GM19240 (cell line): ENCODE data around the gene EP300.
"Not testable (repeated sequence)": the region's sequence is repeated elsewhere in the genome, so short reads cannot be mapped to it uniquely, and the experiment has no call there.

Source experiments
- DNase-seq: peaks from one replicate; pipeline ENCODE4 v3.0.0; 2011; ENCODE audit warnings: low spot score; ENCODE audit not compliant: insufficient read length

EP300 gene

DNA sequence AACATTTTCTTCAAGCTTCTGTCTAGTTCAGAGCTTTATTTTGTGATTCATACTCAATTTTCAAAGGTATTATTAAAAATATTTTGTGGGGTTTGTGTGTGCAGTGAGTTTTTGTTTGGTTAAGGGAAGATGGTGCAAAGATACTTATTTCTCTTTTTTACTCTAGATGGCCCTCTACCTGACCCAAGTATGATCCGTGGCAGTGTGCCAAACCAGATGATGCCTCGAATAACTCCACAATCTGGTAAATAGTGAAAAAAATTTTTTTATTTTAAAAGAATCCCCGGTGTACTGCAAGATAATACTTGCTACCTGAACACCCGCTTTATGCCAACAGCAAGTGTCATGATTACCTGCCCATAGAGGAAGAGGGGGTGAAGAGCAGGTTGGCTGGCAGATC, 54.2 kb downstream of the EP300 start:
- DNase-seq: no peak

DNA sequence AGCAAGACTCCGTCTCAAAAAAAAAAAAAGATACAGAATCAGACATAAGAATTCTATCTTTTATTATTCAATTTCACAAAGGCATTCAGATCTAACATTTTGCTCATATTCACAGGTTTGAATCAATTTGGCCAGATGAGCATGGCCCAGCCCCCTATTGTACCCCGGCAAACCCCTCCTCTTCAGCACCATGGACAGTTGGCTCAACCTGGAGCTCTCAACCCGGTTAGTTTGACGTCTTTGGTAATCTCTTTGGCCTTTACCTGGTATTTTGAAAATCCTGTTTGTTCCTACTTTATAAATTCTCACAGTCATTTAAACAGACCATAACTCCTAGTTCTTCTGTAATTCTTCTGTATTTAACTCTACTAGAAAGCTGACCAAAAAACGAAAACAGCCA, 55.3 kb downstream of the EP300 start:
- DNase-seq: no peak

DNA sequence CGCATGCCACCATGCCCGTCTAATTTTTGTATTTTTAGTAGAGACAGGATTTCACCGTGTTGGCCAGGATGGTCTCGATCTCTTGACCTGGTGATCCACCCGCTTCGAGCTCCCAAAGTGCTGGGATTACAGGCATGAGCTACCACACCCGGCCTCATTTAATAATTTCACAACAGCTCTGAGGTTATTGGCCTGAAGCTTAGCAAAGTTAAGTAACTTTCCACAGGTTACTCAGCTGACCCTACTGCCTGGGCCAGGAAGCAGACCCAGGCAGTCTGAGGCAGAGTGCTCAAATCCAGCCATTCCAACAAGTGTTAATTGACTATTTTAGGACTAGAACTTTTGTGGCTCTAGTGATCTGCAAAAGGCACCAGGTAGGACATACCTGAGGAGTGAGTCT, 60.5 kb downstream of the EP300 start:
- DNase-seq: no peak

DNA sequence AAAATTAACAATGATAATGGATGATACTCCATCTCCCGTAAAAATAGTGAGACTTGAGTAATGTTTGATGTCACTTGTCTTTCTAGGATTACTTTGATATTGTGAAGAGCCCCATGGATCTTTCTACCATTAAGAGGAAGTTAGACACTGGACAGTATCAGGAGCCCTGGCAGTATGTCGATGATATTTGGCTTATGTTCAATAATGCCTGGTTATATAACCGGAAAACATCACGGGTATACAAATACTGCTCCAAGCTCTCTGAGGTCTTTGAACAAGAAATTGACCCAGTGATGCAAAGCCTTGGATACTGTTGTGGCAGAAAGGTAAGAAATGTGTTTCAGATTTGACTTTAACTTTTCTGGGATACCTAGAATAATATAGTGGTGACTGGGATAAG, 64.7 kb downstream of the EP300 start:
- no peak for DNase-seq

DNA sequence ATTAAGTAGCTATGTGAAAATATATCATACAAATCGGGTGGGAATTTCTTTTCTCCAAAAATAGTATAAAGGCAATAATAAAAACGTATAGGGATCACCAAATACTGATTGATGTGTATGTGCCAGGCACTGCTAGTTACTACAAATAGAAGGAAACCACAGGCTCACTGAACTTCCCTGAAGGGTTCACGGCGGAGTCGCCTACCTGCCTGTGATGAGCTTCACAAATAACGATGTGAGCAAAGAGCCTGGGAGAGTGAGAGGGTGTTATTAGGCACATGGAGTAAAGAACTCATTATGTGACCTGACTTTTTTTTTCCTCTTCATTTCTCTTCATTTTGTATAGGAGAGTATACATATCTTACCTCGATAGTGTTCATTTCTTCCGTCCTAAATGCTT, 76.8 kb downstream of the EP300 start:
- no peak for DNase-seq

DNA sequence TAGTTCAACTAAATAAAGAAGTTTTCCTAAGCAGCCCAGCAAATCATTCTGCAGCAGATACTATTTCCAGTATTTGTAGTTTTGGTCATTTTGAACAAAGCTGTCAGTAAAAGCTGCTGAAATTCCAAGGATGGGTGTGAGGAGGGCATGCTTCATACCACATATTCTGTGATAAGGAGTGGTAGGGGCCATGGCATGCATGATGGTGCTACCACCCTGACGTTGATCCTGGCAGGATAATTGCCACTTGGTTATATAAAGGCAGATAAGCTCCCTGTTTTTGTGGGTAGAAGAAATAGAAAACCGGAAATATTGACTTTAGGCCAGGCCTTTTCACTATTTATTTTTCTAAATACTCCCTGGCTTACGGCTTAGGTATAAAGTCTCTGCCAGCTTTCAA, 79.6 kb downstream of the EP300 start:
- no peak for DNase-seq

DNA sequence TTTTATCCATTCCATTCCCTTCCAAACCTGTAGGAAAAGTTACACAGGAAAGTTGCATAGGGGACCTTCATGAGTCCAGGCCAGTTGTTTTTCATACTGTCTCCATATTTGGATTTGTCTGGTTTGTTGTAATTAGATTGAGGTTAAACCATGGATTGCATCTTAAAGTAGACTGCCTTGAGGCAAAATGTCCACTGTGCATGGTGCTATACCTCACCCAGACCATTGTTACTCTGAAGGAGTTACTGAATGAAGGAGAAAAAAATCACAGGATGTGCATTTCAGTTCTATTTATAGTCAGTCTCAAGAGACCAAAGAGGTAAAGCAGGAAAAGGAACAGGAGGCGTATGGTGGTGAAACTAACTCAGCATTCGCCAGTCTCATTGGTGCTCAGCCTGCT, 83.2 kb downstream of the EP300 start:
- DNase-seq: no peak

DNA sequence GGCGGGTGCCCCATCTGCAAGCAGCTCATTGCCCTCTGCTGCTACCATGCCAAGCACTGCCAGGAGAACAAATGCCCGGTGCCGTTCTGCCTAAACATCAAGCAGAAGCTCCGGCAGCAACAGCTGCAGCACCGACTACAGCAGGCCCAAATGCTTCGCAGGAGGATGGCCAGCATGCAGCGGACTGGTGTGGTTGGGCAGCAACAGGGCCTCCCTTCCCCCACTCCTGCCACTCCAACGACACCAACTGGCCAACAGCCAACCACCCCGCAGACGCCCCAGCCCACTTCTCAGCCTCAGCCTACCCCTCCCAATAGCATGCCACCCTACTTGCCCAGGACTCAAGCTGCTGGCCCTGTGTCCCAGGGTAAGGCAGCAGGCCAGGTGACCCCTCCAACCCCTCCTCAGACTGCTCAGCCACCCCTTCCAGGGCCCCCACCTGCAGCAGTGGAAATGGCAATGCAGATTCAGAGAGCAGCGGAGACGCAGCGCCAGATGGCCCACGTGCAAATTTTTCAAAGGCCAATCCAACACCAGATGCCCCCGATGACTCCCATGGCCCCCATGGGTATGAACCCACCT, 84.7 kb downstream of the EP300 start:
- no peak for DNase-seq

DNA sequence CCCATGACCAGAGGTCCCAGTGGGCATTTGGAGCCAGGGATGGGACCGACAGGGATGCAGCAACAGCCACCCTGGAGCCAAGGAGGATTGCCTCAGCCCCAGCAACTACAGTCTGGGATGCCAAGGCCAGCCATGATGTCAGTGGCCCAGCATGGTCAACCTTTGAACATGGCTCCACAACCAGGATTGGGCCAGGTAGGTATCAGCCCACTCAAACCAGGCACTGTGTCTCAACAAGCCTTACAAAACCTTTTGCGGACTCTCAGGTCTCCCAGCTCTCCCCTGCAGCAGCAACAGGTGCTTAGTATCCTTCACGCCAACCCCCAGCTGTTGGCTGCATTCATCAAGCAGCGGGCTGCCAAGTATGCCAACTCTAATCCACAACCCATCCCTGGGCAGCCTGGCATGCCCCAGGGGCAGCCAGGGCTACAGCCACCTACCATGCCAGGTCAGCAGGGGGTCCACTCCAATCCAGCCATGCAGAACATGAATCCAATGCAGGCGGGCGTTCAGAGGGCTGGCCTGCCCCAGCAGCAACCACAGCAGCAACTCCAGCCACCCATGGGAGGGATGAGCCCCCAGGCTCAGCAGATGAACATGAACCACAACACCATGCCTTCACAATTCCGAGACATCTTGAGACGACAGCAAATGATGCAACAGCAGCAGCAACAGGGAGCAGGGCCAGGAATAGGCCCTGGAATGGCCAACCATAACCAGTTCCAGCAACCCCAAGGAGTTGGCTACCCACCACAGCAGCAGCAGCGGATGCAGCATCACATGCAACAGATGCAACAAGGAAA, 85.4 kb downstream of the EP300 start:
- no peak for DNase-seq

DNA sequence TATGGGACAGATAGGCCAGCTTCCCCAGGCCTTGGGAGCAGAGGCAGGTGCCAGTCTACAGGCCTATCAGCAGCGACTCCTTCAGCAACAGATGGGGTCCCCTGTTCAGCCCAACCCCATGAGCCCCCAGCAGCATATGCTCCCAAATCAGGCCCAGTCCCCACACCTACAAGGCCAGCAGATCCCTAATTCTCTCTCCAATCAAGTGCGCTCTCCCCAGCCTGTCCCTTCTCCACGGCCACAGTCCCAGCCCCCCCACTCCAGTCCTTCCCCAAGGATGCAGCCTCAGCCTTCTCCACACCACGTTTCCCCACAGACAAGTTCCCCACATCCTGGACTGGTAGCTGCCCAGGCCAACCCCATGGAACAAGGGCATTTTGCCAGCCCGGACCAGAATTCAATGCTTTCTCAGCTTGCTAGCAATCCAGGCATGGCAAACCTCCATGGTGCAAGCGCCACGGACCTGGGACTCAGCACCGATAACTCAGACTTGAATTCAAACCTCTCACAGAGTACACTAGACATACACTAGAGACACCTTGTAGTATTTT, 86.1 kb downstream of the EP300 start:
- DNase-seq: no peak

DNA sequence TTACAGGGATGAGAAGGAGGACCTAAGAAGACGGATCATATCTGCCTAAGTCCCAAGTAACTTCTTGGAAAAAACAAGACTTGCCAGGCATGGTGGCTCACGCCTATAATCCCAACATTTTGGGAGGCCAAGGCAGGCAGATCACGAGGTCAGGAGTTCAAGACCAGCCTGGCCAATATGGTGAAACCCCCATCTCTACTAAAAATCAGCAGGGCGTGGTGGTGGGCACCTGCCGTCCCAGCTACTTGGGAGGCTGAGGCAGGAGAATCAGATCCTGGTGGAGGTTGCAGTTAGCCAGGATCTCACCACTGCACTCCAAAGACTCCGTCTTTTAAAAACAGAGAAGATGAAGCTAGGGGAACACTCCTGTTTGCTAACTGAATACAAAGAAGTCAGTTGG, 88.0 kb downstream of the EP300 start:
- not testable (repeated sequence) for DNase-seq

DNA sequence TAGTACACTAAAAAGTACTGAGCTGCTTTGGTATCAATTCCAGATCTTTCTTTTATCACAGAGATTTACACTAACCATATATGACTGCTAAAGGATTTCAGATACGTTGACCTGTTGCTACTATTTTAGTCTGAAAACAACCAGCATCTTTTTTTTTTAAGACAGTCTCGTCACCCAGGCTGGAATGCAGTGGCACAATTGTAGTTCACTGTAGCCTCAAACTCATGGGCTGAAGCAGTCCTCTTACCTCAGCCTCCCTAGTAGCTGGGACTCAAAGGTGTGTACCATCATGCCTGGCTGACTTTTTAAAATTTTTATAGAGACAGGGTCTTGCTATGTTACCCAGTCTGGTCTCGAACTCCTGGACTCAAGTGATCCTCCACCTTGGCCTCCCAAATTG, 88.5 kb downstream of the EP300 start:
- no peak for DNase-seq

DNA sequence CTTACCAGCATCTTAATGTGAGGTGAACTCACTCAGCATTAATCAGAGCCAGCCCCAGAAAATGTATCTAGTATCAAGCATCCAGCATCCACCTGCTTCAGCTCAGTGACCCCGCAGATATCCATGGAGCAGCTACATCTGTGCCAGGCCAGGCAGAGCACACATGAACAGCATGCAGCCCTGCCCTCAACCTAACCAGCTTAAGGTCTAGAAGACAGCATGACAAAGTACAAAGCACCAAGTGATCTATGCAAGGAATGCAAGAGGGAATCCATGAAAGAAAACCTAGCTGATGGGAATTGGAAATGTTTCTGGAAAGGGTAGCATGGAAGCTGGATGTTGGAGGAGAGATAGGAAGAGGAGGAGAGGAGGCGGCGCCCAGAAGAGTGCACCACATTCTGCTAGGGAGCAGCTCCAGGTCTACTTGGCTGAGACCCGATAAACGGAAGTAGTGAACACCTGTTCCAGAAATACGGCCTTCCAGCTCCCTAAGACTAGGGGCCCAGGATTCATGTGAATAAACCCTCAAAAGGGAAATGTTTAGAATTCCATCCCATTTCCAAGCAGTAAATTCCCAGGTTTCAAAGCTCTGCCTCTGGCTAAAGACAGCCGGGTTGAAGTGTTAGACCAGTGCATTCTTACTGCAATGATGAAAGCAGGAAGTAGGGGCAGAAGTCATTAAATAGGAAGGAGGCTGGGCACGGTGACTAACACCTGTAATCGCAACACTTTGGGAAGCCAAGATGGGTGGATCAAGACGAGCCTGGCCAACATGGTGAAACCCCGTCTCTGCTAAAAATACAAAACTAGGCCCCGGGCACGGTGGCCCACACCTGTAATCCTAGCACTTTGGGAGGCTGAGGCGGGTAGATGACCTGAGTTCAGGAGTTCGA, 89.2 kb downstream of the EP300 start:
- DNase-seq: no peak

DNA sequence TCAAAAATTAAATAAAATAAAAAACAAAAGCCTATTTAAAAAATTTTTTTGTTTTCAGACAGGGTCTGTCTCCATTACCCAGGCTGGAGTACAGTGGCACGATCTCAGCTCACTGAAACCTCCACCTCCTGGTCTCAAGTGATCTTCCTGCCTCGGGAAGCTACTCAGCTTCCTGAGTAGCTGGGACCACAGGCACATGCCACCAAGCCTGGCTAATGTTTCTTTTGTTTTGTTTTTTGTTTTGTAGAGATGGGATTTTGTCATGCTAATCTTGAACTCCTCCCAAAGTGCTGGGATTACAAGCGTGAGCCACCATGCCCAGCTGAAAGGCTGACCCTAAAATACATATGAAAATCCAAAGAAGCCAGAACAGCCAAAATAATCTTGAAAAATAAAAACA, 92.3 kb downstream of the EP300 start:
- no peak for DNase-seq

DNA sequence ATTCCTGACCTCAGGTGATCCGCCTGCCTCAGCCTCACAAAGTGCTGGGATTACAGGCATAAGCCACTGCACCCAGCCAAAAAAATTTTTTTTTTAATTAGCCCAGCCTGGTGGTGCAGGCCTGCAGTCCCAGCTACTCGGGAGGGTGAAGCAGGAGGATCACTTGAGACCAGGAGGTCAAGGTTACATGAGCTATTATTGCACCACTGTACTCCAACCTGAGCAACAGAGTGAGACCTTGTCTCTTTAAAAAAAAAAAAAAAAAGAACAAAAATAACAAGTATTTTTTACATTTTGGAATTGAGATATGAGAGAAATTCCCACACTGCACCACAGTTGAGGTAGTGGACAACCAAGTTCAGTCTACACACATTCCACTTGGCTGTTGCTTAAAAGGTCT, 99.1 kb downstream of the EP300 start:
- no peak for DNase-seq

DNA sequence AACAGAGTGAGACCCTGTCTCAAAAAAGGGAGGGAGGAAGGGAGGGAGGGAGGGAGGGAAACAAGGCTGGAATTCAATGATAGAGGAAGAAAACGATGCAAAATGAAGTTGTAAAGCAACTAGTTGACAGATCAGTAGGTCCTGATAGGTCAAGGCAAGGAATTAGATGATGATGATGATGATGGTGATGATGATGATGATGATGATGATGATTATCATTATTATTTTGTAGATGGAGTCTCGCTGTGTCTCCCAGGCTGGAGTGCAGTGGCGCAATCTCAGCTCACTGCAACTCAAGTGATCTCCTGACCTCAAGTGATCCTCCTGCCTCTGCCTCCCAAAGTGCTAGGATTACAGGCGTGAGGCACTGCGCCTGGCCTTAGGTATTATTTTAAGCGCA, 101.4 kb downstream of the EP300 start:
- no peak for DNase-seq

DNA sequence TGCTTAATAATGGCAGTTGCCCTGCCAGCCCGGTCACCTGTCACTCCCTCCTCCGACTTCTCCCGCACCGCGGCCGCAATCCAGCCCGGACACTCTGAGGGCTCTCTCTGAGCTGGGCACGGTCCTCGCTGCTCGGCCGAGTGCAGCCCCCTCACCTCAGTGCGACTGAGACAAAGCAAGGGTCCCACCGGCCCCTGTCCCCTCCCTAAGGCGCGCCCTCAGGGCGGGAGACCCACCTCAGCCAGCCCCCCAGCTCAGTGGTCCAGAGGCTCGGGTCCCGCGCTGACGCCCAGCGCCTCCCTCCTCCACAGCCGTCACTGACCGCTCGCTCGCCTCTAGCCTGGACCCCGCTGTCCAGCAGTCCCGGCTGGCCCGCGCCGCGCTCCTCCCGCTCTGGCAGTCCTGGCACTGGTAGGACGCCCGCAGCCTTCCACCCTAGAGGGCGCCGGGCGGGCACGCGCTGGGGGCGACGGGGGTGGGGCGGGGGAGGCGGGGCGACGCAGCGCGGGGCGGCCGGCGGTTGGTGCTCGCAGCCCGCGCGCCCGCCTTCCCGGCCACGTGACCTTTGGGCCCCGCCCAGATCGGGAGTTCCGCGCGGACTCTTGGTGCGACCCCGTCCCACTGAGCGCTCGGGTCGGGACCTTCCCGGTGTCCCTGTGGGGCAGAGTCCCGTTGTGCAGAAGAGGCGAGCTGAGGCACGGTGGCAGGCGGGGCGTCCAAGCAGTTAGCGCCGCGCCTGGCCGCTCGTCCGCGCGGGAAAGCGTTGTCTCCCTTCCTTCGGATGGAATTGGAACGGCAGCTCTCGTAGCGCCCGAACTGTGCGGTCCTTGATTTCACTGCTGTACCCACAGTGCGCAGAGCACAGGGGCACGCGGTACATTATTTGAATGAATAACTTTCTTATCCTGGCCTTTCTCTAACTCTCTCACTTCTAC, 104.9 kb downstream of the EP300 start:
- DNase-seq: peak; percentile 67

DNA sequence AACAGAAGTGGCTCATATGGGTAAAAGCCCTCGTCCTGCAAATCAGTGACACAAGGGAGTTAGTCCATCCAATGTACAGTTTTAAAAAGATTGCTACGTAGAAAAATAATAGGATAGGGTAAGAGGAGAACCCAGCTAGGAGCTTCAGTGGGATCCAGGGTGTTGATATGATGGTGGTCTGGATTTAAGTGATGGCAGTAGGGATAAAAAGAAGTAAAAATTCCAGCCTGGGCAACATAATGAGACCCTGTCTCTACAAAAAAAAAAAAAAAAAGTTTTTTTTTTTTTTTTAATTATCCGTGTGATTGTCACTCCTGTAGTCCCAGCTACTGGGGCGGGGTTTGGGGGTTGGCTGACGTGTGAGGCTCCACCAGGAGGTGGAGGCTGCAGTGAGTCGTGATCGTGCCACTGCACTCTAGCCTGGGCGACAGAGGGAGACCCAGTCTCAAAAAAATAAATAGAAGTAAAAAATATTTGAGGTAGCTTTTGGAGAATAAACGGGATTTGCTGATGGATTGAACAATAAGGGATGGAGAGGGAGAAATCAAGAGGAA, 105.7 kb downstream of the EP300 start:
- no peak for DNase-seq

DNA sequence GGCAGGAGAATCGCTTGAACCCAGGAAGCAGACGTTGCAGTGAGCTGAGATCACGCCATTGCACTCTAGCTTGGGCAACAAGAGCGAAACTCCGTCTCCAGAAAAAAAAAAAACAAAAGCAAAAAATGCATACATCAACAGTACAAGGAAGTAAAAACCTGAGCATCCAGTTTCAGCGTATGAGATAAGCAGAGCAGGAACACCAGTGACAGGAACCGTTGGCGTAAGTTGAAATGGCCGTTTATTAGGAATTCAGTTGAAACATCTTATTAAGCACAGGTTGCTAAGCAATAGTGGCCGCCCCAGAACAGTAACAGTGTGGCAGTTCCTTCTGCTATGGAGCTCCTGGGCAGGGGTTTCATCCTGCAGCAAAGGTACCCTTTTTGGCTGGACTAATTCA, 108.7 kb downstream of the EP300 start:
- DNase-seq: no peak

DNA sequence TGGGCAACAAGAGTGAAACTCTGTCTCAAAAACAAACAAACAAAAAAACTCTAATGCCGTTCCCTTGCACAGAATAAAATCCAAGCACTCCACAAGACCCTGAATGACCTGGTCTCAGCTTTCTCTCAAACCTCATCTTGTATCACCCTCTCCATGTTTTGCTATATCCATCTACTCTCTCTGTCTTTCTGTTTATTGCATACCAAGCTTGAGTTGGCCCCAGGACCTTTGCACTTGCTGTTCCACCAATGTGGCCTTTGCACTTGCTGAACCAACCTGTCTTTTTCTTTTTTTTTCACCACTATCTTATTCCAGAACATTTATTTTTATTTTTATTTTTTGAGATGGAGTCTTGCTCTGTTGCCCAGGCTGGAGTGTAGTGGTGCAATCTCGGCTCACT, 110.7 kb downstream of the EP300 start:
- no peak for DNase-seq

DNA sequence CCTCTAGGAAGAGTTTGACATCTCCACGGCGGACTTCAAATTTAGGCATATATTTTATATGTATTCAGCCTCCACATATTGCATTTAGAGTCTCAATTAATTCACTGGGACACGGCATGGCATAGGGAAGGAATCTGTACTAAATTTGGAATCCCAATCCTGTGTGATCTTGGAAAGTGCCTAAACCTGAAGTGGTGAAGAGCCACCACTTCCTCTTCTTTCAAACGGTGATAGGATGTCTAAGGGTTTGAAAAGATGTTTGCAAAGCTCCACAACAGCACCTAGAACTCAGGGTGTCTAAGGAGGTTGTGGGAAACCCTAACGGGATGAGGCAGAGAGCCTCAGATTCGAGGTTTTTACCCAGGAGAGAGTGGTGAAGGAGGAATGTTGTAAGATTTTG, 111.7 kb downstream of the EP300 start:
- no peak for DNase-seq
